HEK293 (cell line): ENCODE measurements around the gene BICRA.

Source experiments
- MZF1 ChIP-seq: fragments of 450-650 bp; formaldehyde crosslinking; IDR thresholded peaks from 2 replicates; pipeline ENCODE4 v1.5.1; 2017; ENCODE audit warnings: missing biosample characterization, missing genetic modification characterization, borderline replicate concordance
- SCRT2 ChIP-seq: fragments of 450-650 bp; formaldehyde crosslinking; IDR thresholded peaks from 2 replicates; pipeline ENCODE4 v1.5.1; 2016; ENCODE audit warnings: missing biosample characterization, missing genetic modification characterization
- ZNF174 ChIP-seq: fragments of 450-650 bp; formaldehyde crosslinking; IDR thresholded peaks from 2 replicates; pipeline ENCODE4 v1.5.0; 2017; ENCODE audit warnings: missing biosample characterization, mild to moderate bottlenecking, missing genetic modification characterization
- ZNF223 ChIP-seq: fragments of 450-650 bp; formaldehyde crosslinking; IDR thresholded peaks from 2 replicates; pipeline ENCODE4 v1.5.1; 2016; ENCODE audit warnings: missing biosample characterization, missing genetic modification characterization
- ZNF274 ChIP-seq, 2 experiments: fragments of 200-500 bp in 1 of 2; fragments of 450-650 bp in 1 of 2; sonication (Bioruptor generic) in 1 of 2; formaldehyde crosslinking in 1 of 2; IDR thresholded peaks; 2 replicates each; pipeline versions ENCODE4 v1.5.1 to v1.6.1; 2014 to 2016; ENCODE audit warnings: borderline replicate concordance in 1 of 2, inconsistent platforms in 1 of 2, low read length in 1 of 2, missing biosample characterization in 1 of 2, missing genetic modification characterization in 1 of 2
- ZNF350 ChIP-seq: fragments of 450-650 bp; formaldehyde crosslinking; IDR thresholded peaks from 2 replicates; pipeline ENCODE4 v1.5.0; 2017; ENCODE audit warnings: missing biosample characterization, mild to moderate bottlenecking, missing genetic modification characterization
- ZNF561 ChIP-seq: fragments of 450-650 bp; IDR thresholded peaks from 2 replicates; pipeline ENCODE4 v1.5.1; 2018; ENCODE audit warnings: missing biosample characterization, missing genetic modification characterization, borderline replicate concordance
- ZNF664 ChIP-seq: fragments of 450-650 bp; formaldehyde crosslinking; IDR thresholded peaks from 2 replicates; pipeline ENCODE4 v1.5.1; 2016; ENCODE audit warnings: missing biosample characterization, missing genetic modification characterization
- ZNF670 ChIP-seq: fragments of 450-650 bp; formaldehyde crosslinking; IDR thresholded peaks from 2 replicates; pipeline ENCODE4 v1.5.1; 2016; ENCODE audit warnings: missing biosample characterization, missing genetic modification characterization, low read depth
- TF ChIP-seq, protein P1 (sequence below): fragments of 450-650 bp; formaldehyde crosslinking; IDR thresholded peaks from 2 replicates; pipeline ENCODE4 v1.5.1; 2016; ENCODE audit warnings: missing biosample characterization, missing genetic modification characterization
- TF ChIP-seq, protein P2 (sequence below): fragments of 450-650 bp; formaldehyde crosslinking; IDR thresholded peaks from 2 replicates; pipeline ENCODE4 v1.5.1; 2016; ENCODE audit warnings: missing biosample characterization, missing genetic modification characterization
- TF ChIP-seq, protein P3 (sequence below): fragments of 450-650 bp; formaldehyde crosslinking; IDR thresholded peaks from 2 replicates; pipeline ENCODE4 v1.5.1; 2017; ENCODE audit warnings: missing biosample characterization, missing genetic modification characterization
- TF ChIP-seq, protein P4 (sequence below): fragments of 450-650 bp; formaldehyde crosslinking; optimal IDR thresholded peaks from 2 replicates; pipeline ENCODE3; 2016; ENCODE audit warnings: missing biosample characterization, mild to moderate bottlenecking, missing genetic modification characterization
- TF ChIP-seq, protein P5 (sequence below): fragments of 450-650 bp; formaldehyde crosslinking; IDR thresholded peaks from 2 replicates; pipeline ENCODE4 v1.5.1; 2016; ENCODE audit warnings: missing biosample characterization, missing genetic modification characterization, low read depth

DNA sequence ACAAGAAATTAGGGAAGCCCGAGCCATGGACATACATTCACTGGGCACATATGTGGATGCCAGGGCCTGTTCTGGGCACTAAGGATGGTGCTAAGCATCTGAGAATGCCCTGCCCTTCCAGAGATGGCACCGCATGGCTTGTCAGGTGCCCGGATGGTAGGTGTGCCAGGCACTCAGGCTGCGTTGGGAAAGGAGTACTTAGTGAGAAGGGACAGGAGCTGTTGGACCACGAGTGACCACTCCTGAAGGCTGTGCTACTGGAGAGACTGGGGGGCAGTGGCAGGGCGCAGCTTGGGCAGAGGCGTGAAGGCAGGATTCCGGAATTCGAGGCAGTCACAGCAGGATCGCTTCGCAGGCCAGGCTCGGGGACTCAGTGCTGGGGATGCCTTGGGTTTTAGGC lies 66.3 kb downstream of the BICRA start:
- TF ChIP-seq, protein P1, sequence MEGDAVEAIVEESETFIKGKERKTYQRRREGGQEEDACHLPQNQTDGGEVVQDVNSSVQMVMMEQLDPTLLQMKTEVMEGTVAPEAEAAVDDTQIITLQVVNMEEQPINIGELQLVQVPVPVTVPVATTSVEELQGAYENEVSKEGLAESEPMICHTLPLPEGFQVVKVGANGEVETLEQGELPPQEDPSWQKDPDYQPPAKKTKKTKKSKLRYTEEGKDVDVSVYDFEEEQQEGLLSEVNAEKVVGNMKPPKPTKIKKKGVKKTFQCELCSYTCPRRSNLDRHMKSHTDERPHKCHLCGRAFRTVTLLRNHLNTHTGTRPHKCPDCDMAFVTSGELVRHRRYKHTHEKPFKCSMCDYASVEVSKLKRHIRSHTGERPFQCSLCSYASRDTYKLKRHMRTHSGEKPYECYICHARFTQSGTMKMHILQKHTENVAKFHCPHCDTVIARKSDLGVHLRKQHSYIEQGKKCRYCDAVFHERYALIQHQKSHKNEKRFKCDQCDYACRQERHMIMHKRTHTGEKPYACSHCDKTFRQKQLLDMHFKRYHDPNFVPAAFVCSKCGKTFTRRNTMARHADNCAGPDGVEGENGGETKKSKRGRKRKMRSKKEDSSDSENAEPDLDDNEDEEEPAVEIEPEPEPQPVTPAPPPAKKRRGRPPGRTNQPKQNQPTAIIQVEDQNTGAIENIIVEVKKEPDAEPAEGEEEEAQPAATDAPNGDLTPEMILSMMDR, result no peak
- TF ChIP-seq, protein P2, sequence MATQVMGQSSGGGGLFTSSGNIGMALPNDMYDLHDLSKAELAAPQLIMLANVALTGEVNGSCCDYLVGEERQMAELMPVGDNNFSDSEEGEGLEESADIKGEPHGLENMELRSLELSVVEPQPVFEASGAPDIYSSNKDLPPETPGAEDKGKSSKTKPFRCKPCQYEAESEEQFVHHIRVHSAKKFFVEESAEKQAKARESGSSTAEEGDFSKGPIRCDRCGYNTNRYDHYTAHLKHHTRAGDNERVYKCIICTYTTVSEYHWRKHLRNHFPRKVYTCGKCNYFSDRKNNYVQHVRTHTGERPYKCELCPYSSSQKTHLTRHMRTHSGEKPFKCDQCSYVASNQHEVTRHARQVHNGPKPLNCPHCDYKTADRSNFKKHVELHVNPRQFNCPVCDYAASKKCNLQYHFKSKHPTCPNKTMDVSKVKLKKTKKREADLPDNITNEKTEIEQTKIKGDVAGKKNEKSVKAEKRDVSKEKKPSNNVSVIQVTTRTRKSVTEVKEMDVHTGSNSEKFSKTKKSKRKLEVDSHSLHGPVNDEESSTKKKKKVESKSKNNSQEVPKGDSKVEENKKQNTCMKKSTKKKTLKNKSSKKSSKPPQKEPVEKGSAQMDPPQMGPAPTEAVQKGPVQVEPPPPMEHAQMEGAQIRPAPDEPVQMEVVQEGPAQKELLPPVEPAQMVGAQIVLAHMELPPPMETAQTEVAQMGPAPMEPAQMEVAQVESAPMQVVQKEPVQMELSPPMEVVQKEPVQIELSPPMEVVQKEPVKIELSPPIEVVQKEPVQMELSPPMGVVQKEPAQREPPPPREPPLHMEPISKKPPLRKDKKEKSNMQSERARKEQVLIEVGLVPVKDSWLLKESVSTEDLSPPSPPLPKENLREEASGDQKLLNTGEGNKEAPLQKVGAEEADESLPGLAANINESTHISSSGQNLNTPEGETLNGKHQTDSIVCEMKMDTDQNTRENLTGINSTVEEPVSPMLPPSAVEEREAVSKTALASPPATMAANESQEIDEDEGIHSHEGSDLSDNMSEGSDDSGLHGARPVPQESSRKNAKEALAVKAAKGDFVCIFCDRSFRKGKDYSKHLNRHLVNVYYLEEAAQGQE, result no peak
- TF ChIP-seq ZNF670 (tag by site-specific recombination), result no peak
- TF ChIP-seq, protein P3, sequence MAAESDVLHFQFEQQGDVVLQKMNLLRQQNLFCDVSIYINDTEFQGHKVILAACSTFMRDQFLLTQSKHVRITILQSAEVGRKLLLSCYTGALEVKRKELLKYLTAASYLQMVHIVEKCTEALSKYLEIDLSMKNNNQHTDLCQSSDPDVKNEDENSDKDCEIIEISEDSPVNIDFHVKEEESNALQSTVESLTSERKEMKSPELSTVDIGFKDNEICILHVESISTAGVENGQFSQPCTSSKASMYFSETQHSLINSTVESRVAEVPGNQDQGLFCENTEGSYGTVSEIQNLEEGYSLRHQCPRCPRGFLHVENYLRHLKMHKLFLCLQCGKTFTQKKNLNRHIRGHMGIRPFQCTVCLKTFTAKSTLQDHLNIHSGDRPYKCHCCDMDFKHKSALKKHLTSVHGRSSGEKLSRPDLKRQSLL (tag by site-specific recombination), result no peak
- TF ChIP-seq ZNF664 (tag by site-specific recombination), result no peak
- TF ChIP-seq, protein P4, sequence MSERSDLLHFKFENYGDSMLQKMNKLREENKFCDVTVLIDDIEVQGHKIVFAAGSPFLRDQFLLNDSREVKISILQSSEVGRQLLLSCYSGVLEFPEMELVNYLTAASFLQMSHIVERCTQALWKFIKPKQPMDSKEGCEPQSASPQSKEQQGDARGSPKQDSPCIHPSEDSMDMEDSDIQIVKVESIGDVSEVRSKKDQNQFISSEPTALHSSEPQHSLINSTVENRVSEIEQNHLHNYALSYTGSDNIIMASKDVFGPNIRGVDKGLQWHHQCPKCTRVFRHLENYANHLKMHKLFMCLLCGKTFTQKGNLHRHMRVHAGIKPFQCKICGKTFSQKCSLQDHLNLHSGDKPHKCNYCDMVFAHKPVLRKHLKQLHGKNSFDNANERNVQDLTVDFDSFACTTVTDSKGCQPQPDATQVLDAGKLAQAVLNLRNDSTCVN, result no peak
- no peak for TF ChIP-seq MZF1 (tag by site-specific recombination)
- no peak for TF ChIP-seq ZNF274 (IDR thresholded peaks at IDR 0.05; ENCODE audit: low read length)
- no peak for TF ChIP-seq ZNF274 (tag by site-specific recombination; IDR thresholded peaks at IDR 0.05; ENCODE audit: borderline replicate concordance)
- TF ChIP-seq ZNF223 (tag by site-specific recombination), result no peak
- no peak for TF ChIP-seq SCRT2 (tag by site-specific recombination)
- no peak for TF ChIP-seq ZNF174 (tag by site-specific recombination)
- TF ChIP-seq, protein P5, sequence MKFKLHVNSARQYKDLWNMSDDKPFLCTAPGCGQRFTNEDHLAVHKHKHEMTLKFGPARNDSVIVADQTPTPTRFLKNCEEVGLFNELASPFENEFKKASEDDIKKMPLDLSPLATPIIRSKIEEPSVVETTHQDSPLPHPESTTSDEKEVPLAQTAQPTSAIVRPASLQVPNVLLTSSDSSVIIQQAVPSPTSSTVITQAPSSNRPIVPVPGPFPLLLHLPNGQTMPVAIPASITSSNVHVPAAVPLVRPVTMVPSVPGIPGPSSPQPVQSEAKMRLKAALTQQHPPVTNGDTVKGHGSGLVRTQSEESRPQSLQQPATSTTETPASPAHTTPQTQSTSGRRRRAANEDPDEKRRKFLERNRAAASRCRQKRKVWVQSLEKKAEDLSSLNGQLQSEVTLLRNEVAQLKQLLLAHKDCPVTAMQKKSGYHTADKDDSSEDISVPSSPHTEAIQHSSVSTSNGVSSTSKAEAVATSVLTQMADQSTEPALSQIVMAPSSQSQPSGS (tag by site-specific recombination), result no peak
- no peak for TF ChIP-seq ZNF350 (tag by site-specific recombination)
- TF ChIP-seq ZNF561, result no peak
